Measurements from ENCODE around the gene SNRPB2.

Gene SNRPB2

GRCh38 chr20:16732506-16733152 is 2.8 kb downstream of the SNRPB2 start:
- no peak for DNase-seq (ENCODE audit: low spot score)

GRCh38 chr20:16740365-16741072 is 10.7 kb downstream of the SNRPB2 start:
- no peak for DNase-seq (ENCODE audit: low spot score)

- no peak for DNase-seq (ENCODE audit: low spot score)
Measured at GRCh38 chr20:16744178-16744807, 14.5 kb downstream of the SNRPB2 start.

GRCh38 chr20:16745204-16745603 is 15.4 kb downstream of the SNRPB2 start:
- DNase-seq (ENCODE audit: low spot score): no peak

GRCh38 chr20:16747291-16747811 is 17.5 kb downstream of the SNRPB2 start:
- DNase-seq (ENCODE audit: low spot score): no peak

GRCh38 chr20:16748308-16748900 is 18.6 kb downstream of the SNRPB2 start, which contains the start of gene OTOR:
OTOR (plus strand) TSS chr20:16748358; CDS start chr20:16748402, 44 bp downstream.
- no peak for DNase-seq (ENCODE audit: low spot score)

- DNase-seq (ENCODE audit: low spot score): no peak
Measured at GRCh38 chr20:16749573-16749972, 19.7 kb downstream of the SNRPB2 start.

- DNase-seq (ENCODE audit: low spot score): no peak
Measured at GRCh38 chr20:16752082-16752481, 22.3 kb downstream of the SNRPB2 start.

- DNase-seq (ENCODE audit: low spot score): no peak
Measured at GRCh38 chr20:16752901-16753300, 23.1 kb downstream of the SNRPB2 start.

GRCh38 chr20:16758454-16759180 is 28.8 kb downstream of the SNRPB2 start:
- no peak for DNase-seq (ENCODE audit: low spot score)

GRCh38 chr20:16759181-16759563 is 29.3 kb downstream of the SNRPB2 start:
- no peak for DNase-seq (ENCODE audit: low spot score)

GRCh38 chr20:16760431-16761304 is 30.8 kb downstream of the SNRPB2 start:
- DNase-seq (ENCODE audit: low spot score): no peak

- DNase-seq (ENCODE audit: low spot score): peak; percentile 42
Measured at GRCh38 chr20:16761305-16761829, 31.5 kb downstream of the SNRPB2 start.

- no peak for DNase-seq (ENCODE audit: low spot score)
Measured at GRCh38 chr20:16764560-16764959, 34.7 kb downstream of the SNRPB2 start.

GRCh38 chr20:16771213-16771612 is 41.4 kb downstream of the SNRPB2 start:
- DNase-seq (ENCODE audit: low spot score): no peak

- DNase-seq (ENCODE audit: low spot score): no peak
Measured at GRCh38 chr20:16775961-16776360, 46.1 kb downstream of the SNRPB2 start.

- no peak for DNase-seq (ENCODE audit: low spot score)
Measured at GRCh38 chr20:16777126-16777525, 47.3 kb downstream of the SNRPB2 start.

GRCh38 chr20:16778159-16778558 is 48.3 kb downstream of the SNRPB2 start:
- no peak for DNase-seq (ENCODE audit: low spot score)

- DNase-seq (ENCODE audit: low spot score): no peak
Measured at GRCh38 chr20:16781496-16781895, 51.7 kb downstream of the SNRPB2 start.

GRCh38 chr20:16785226-16785625 is 55.4 kb downstream of the SNRPB2 start:
- DNase-seq (ENCODE audit: low spot score): no peak

All from hepatic stellate cell (primary cell).